ENCODE data around the gene CD8B.

The CD8B gene

GRCh38 chr2:86774862-86775261 is 86.8 kb downstream of the CD8B start:
- no peak for DNase-seq (ENCODE audit: low read depth in 2 of 2, low spot score in 1 of 2)

DNA sequence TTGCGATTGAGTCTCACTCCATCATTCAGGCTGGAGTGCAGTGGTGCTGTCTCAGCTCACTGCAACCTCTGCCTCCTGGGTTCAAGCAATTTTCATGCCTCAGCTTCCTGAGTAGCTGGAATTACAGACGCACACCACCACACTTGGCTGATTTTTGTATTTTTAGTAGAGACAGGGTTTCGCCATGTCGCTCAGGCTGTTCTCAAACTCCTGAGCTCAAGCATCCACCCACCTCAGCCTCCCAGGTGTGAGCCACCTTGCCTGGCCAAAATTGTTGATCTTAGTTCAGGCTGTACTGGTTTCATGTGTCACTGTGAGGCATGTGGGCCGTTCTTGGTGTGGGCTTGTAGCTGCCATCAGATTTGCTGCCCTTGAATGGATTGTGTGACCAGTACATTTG is 89.1 kb downstream of the CD8B start:
- DNase-seq (ENCODE audit: low read depth in 2 of 2, low spot score in 1 of 2): no peak

DNA sequence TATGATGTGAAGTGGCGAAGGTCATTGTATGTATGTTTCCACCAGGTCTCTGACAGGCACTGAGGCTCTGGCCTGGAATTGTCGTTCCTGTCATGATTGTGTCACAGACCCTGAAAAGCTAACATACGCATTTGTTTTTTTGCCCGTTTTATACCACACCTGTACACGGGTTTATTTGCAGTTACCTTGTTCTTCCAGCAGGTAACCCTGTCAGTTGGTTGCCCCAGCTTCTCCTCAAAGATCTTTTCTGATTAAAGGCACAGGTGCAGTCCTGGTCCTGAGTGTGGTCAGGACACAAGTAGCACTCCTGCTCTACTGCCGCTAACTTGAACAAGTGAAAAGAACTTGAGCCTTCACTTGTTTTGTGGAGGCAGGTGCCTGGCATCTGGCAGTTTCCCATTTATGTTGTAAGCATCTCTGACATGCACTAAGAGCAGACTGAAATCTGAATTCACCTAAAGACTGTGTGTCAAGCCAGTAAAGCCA is 90.8 kb downstream of the CD8B start:
- no peak for DNase-seq (ENCODE audit: low read depth in 2 of 2, low spot score in 1 of 2)

- no peak for DNase-seq (ENCODE audit: low read depth in 2 of 2, low spot score in 1 of 2)
Observed at GRCh38 chr2:86769838-86770237, 91.8 kb downstream of the CD8B start.

- DNase-seq (ENCODE audit: low read depth in 2 of 2, low spot score in 1 of 2): no peak
Observed at GRCh38 chr2:86768189-86768949, 93.3 kb downstream of the CD8B start.
